DOHH2 (cell line): ENCODE results near the gene FAM78B.

Experiments used
- H3F3A ChIP-seq: fragments of 200-600 bp; sonication (generic), shearing (Covaris generic); 2 replicates; pipeline ENCODE4 v1.6.0; 2016; ENCODE audit warnings: antibody characterized with exemption, mild to moderate bottlenecking; ENCODE audit not compliant: control insufficient read depth, insufficient read depth
- H3K27ac ChIP-seq: fragments of 200-600 bp; sonication (generic); 2 replicates; pipeline ENCODE4 v1.5.1; 2014; ENCODE audit warnings: low read depth, mild to moderate bottlenecking, low read length, moderate library complexity
- H3K27me3 ChIP-seq: fragments of 200-600 bp; sonication (generic); 2 replicates; pipeline ENCODE4 v1.6.1; 2014; ENCODE audit warnings: mild to moderate bottlenecking, low read length, mixed read lengths; ENCODE audit not compliant: control insufficient read depth
- H3K36me3 ChIP-seq: fragments of 200-600 bp; sonication (generic); 2 replicates; pipeline ENCODE4 v1.6.1; 2014; ENCODE audit warnings: mild to moderate bottlenecking, low read length, moderate library complexity, mixed read lengths; ENCODE audit not compliant: control insufficient read depth
- H3K4me1 ChIP-seq: fragments of 200-600 bp; sonication (generic); 2 replicates; pipeline ENCODE4 v1.6.1; 2014; ENCODE audit warnings: mild to moderate bottlenecking, low read length, mixed read lengths; ENCODE audit not compliant: control insufficient read depth
- H3K4me2 ChIP-seq: fragments of 200-600 bp; sonication (generic); 2 replicates; pipeline ENCODE4 v1.6.0; 2014; ENCODE audit warnings: mild to moderate bottlenecking, low read length, moderate library complexity
- H3K4me3 ChIP-seq: fragments of 200-600 bp; sonication (generic); 2 replicates; pipeline ENCODE4 v1.5.1; 2014; ENCODE audit warnings: mild to moderate bottlenecking, low read length, mixed read lengths
- H3K79me2 ChIP-seq: fragments of 200-600 bp; sonication (generic); 2 replicates; pipeline ENCODE4 v1.6.1; 2014; ENCODE audit warnings: mild to moderate bottlenecking, low read length, mixed read lengths; ENCODE audit not compliant: control insufficient read depth
- H3K9me2 ChIP-seq: fragments of 200-600 bp; sonication (generic); replicated peaks from 2 replicates; pipeline ENCODE4 v1.6.1; 2014; ENCODE audit warnings: mild to moderate bottlenecking, low read length, mixed read lengths; ENCODE audit not compliant: control insufficient read depth
- H3K9me3 ChIP-seq: fragments of 200-600 bp; sonication (generic); 2 replicates; pipeline ENCODE4 v1.6.1; 2014; ENCODE audit warnings: antibody characterized with exemption, low read length, mixed read lengths; ENCODE audit not compliant: control insufficient read depth, insufficient read depth
- H4K20me1 ChIP-seq: fragments of 200-600 bp; sonication (generic); 2 replicates; pipeline ENCODE4 v1.6.0; 2014; ENCODE audit warnings: low read depth, mild to moderate bottlenecking, antibody characterized with exemption, low read length, moderate library complexity; ENCODE audit not compliant: control insufficient read depth, insufficient read depth
- EZH2phosphoT487 ChIP-seq: fragments of 200-600 bp; sonication (generic); IDR thresholded peaks from 2 replicates; pipeline ENCODE4 v1.6.1; 2017; ENCODE audit warnings: borderline replicate concordance, mild to moderate bottlenecking, antibody characterized with exemption, low read length, moderate library complexity, mixed read lengths
- TF ChIP-seq, protein P1 (sequence below): fragments of 200-600 bp; sonication (generic); IDR thresholded peaks from one replicate; pipeline ENCODE4 v1.5.1; 2014; ENCODE audit warnings: antibody characterized with exemption, mild to moderate bottlenecking, low read depth, low read length; ENCODE audit not compliant: poor library complexity, severe bottlenecking

Gene FAM78B

DNA sequence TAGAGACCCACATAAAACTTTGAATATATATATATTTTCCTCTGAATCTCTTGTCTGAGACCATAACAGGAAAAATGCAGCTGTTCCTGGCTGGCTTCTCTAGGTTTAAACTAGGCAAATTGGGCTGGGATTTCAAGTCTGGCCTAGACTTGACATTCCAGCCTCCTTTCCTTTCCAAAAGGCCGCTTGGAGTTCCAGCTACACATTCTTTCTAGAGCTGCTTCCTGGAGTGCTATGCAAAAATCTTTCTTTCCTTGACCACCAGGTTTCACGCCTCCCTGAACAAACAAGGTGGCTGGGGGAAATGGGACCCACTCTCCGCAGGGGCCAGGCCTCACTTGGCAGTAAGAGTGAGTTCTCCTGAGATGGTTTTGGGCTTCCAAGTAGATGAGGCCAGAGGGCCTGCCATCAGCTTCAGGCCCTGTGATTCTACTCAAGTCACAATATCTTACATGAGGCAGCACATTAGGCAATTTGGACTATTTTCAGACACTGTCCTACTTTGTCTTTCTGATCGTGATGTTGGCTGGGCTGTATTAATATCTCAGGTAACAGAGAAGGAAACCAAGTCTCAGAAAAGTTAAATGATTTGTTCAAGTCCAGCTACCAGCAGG, 102.4 kb downstream of the FAM78B start:
- no peak overlapping the region for H3K27ac ChIP-seq
- no peak overlapping the region for H3K4me3 ChIP-seq
- no peaks in the 10 kb centered on the region for H3K27me3 ChIP-seq
- no peak overlapping the region for H3K4me2 ChIP-seq
- H3K36me3 ChIP-seq, result no peaks in the 10 kb centered on the region
- no peak for TF ChIP-seq EZH2phosphoT487
- TF ChIP-seq, protein P1, sequence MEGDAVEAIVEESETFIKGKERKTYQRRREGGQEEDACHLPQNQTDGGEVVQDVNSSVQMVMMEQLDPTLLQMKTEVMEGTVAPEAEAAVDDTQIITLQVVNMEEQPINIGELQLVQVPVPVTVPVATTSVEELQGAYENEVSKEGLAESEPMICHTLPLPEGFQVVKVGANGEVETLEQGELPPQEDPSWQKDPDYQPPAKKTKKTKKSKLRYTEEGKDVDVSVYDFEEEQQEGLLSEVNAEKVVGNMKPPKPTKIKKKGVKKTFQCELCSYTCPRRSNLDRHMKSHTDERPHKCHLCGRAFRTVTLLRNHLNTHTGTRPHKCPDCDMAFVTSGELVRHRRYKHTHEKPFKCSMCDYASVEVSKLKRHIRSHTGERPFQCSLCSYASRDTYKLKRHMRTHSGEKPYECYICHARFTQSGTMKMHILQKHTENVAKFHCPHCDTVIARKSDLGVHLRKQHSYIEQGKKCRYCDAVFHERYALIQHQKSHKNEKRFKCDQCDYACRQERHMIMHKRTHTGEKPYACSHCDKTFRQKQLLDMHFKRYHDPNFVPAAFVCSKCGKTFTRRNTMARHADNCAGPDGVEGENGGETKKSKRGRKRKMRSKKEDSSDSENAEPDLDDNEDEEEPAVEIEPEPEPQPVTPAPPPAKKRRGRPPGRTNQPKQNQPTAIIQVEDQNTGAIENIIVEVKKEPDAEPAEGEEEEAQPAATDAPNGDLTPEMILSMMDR, result no peak
- H3K9me3 ChIP-seq, result no peaks in the 10 kb centered on the region
- H4K20me1 ChIP-seq, result no peaks in the 10 kb centered on the region
- no peaks in the 10 kb centered on the region for H3K79me2 ChIP-seq
- H3K4me1 ChIP-seq, result no peaks in the 10 kb centered on the region
- H3K9me2 ChIP-seq, result no peaks in the 10 kb centered on the region
- H3F3A ChIP-seq, result no peaks in the 10 kb centered on the region

DNA sequence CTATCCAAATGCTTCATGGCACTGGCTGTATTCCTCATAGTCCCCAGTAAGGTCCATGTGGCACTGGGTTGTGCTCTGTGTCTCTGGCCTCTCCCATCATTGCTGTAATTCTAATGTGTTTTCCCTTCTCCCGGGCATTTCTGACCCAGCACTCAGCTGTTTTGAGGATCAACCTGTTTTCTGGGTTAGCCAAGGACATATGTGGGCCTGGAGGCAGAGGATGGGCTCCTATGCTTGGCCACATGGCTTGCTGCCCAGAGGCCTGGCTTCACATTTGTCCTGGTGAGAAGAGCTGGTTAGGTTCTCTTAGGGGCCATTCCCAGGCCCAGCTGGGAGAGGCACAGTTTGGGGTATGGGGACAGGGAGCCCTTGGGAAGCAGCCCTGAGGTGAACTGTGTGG, 103.1 kb downstream of the FAM78B start:
- TF ChIP-seq, protein P1, result no peak
- no peak for TF ChIP-seq EZH2phosphoT487
- no peak overlapping the region for H3K4me3 ChIP-seq
- H3K36me3 ChIP-seq, result no peaks in the 10 kb centered on the region
- no peaks in the 10 kb centered on the region for H3K27me3 ChIP-seq
- H3K4me2 ChIP-seq, result no peak overlapping the region
- H3K27ac ChIP-seq, result no peak overlapping the region
- H3K4me1 ChIP-seq, result no peaks in the 10 kb centered on the region
- no peaks in the 10 kb centered on the region for H3K79me2 ChIP-seq
- H4K20me1 ChIP-seq, result no peaks in the 10 kb centered on the region
- no peaks in the 10 kb centered on the region for H3K9me3 ChIP-seq
- H3F3A ChIP-seq, result no peaks in the 10 kb centered on the region
- no peaks in the 10 kb centered on the region for H3K9me2 ChIP-seq

DNA sequence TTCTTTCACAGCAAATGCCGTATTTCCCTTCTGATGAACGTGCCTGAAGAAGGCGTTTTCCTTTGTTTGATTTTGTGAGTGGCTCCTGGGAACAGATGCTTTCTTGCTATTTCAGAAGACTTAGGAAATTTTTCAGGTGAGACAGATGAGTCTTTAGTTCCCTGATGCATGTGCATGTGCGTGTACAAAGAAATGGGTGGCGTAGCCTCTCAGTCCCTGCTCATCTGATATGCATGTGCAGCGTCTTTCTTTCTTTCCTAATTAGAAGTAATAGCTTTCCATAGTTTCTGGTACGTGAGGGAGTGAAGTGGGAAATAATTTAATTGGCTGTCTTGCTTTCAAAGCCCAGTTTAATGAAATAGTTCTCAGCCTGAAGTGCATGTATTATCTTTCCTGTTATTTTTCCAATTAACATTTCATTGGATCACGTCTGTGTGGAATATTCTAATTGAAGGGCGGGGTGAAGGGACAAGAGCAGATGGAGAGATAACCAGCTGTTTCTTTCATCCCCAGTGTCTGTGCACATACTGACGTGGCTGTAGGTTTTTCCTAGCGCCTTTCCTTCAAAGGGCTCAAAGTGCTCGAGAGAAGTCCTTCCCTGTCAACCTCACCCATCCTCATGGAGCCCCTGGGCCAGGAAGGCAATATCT, 104.3 kb downstream of the FAM78B start:
- Histone ChIP-seq H3K9me2 (no peaks in the 10 kb centered on the region), H3K9me3 (no peaks in the 10 kb centered on the region), H3F3A (no peaks in the 10 kb centered on the region), H4K20me1 (no peaks in the 10 kb centered on the region), H3K4me1 (no peaks in the 10 kb centered on the region), H3K36me3 (no peaks in the 10 kb centered on the region), H3K4me3 (no peak overlapping the region), H3K4me2 (no peak overlapping the region), H3K79me2 (no peaks in the 10 kb centered on the region), H3K27me3 (no peaks in the 10 kb centered on the region), H3K27ac (no peak overlapping the region)
- no peak for TF ChIP-seq EZH2phosphoT487
- TF ChIP-seq, protein P1, result no peak
